GM12878 (cell line): ENCODE data around the gene BCAS3.

Experiments used
- CBFB ChIP-seq: IDR thresholded peaks from 2 replicates; pipeline ENCODE4 v1.6.1; 2016; ENCODE audit warnings: antibody characterized with exemption, low read depth
- EZH2 ChIP-seq: IDR thresholded peaks from 2 replicates; pipeline ENCODE4 v1.6.1; 2012; ENCODE audit warnings: low read depth, mild to moderate bottlenecking, control low read depth, inconsistent platforms, low read length, borderline replicate concordance; ENCODE audit not compliant: control insufficient read depth
- TARDBP ChIP-seq: IDR thresholded peaks from 2 replicates; pipeline ENCODE4 v1.6.1; 2016; ENCODE audit warnings: borderline replicate concordance
- ZSCAN29 ChIP-seq: fragments of 450-650 bp; IDR thresholded peaks from 2 replicates; pipeline ENCODE4 v1.6.1; 2017; ENCODE audit warnings: mild to moderate bottlenecking, moderate library complexity
- TF ChIP-seq, protein P1 (sequence below): IDR thresholded peaks from 2 replicates; pipeline ENCODE4 v1.6.1; 2012; ENCODE audit warnings: low read depth, low read length, improper control_type of control experiment

DNA sequence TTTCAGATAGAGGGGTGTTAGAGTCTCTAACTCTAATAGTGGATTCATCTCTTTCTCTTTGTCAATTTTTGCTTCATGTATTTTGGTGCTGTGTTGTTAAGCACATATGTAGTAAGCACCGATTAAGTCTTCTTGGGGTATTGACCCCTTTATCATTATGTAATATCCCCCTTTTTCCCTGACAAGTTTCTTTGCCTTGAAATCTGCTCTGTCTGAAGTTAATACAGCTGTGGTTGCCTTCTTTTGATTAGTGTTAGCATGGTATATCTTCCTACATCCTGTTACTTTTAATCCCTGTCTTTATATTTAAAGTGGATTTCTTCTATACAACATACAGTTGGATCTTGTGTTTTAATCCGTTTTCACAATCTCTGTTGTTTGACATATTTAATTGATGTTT is 60.6 kb downstream of the BCAS3 start:
- TF ChIP-seq TARDBP (no peak), ZSCAN29 (no peak), CBFB (no peak), EZH2 (no peak)
- TF ChIP-seq, protein P1, sequence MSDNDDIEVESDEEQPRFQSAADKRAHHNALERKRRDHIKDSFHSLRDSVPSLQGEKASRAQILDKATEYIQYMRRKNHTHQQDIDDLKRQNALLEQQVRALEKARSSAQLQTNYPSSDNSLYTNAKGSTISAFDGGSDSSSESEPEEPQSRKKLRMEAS, result no peak
